B cell (primary cell): ENCODE results near the gene GMPPA. TPM values are rescaled to one million over a fixed set of nuclear protein-coding genes. Genes with fewer than 3 reads are reported as not detected.

Source experiments
- ATAC-seq: fragments of 200-7000 bp; cut with Tn5 transposase; one replicate; pipeline ENCODE4 v1.10.0; 2021; ENCODE audit warnings: low read depth, mild to moderate bottlenecking, moderate number of reproducible peaks, moderate library complexity
- CTCF ChIA-PET: fragments of 350-600 bp; sonication (Branson Sonifier 250); formaldehyde crosslinking; loops from one replicate; lab custom pipeline; 2021; ENCODE audit warnings: antibody characterized with exemption, inconsistent platforms; lab: Charles Lee
- POLR2A ChIA-PET: fragments of 350-600 bp; sonication (Branson Sonifier 250); formaldehyde crosslinking; loops from one replicate; lab custom pipeline; 2021; ENCODE audit warnings: antibody characterized with exemption; lab: Charles Lee
- DNase-seq: peaks from one replicate; pipeline ENCODE4 v3.0.0; 2013
- H2AFZ ChIP-seq: 2 replicates; pipeline ENCODE4 v1.6.1; 2012; ENCODE audit warnings: mild to moderate bottlenecking, low read depth, low read length; ENCODE audit not compliant: insufficient read depth, poor library complexity, severe bottlenecking
- H3K27ac ChIP-seq, 2 donors: 1 replicate in 1 of 2; 2 replicates in 1 of 2; pipeline ENCODE4 v1.5.1; 2012 to 2013; ENCODE audit warnings: low read length in 2 of 2, mild to moderate bottlenecking in 2 of 2, moderate library complexity in 1 of 2
- H3K27me3 ChIP-seq, 4 experiments: fragments of 200-600 bp in 1 of 4; sonication (generic) in 1 of 4; replicated peaks in 1 of 4; 1 replicate in 2 of 4; 2 replicates in 2 of 4; pipeline versions ENCODE4 v1.6.1 to v1.7.0; 2013 to 2016; ENCODE audit warnings: low read length in 3 of 4, mild to moderate bottlenecking in 2 of 4, mixed read lengths in 1 of 4, moderate library complexity in 1 of 4; ENCODE audit not compliant: insufficient read depth in 4 of 4, control insufficient read depth in 3 of 4; ENCODE audit errors: control extremely low read depth in 1 of 4
- H3K36me3 ChIP-seq, 2 experiments: replicated peaks in 1 of 2; 1 replicate in 1 of 2; 2 replicates in 1 of 2; pipeline versions ENCODE4 v1.6.1 to v1.7.1; 2013; ENCODE audit warnings: low read length in 1 of 2; ENCODE audit not compliant: insufficient read depth in 2 of 2, control insufficient read depth in 1 of 2; ENCODE audit errors: control extremely low read depth in 1 of 2, extremely low read depth in 1 of 2
- H3K4me1 ChIP-seq, 2 donors: fragments of 200-600 bp in 1 of 2; sonication (generic) in 1 of 2; 1 replicate in 1 of 2; 2 replicates in 1 of 2; pipeline versions ENCODE4 v1.5.1 to v1.6.1; 2013 to 2017; ENCODE audit warnings: low read length in 2 of 2; ENCODE audit not compliant: control insufficient read depth in 2 of 2, insufficient read depth in 2 of 2
- H3K4me2 ChIP-seq: replicated peaks from 2 replicates; pipeline ENCODE3; 2012; ENCODE audit warnings: mild to moderate bottlenecking, low read depth, low read length; ENCODE audit not compliant: poor library complexity, severe bottlenecking
- H3K4me3 ChIP-seq, 5 experiments: fragments of 200-600 bp in 1 of 5; sonication (generic) in 1 of 5; 1 replicate in 3 of 5; 2 replicates in 2 of 5; pipeline versions ENCODE4 v1.5.1 to v1.7.0; 2011 to 2016; ENCODE audit warnings: low read length in 4 of 5, mild to moderate bottlenecking in 4 of 5, low read depth in 2 of 5, control low read depth in 1 of 5, moderate library complexity in 1 of 5; ENCODE audit not compliant: insufficient read depth in 1 of 5; ENCODE audit errors: control extremely low read depth in 1 of 5, extremely low read depth in 1 of 5
- H3K79me2 ChIP-seq: fragments of 200-600 bp; sonication (generic); one replicate; pipeline ENCODE4 v1.6.0; 2016; ENCODE audit warnings: low read length; ENCODE audit not compliant: control insufficient read depth, insufficient read depth
- H3K9ac ChIP-seq: fragments of 200-600 bp; sonication (generic); 2 replicates; pipeline ENCODE4 v1.6.1; 2017; ENCODE audit warnings: mild to moderate bottlenecking, low read length, moderate library complexity
- H3K9me3 ChIP-seq, 3 donors: one replicate each; pipeline versions ENCODE4 v1.6.1 to v1.7.1; 2013; ENCODE audit warnings: low read length in 2 of 3; ENCODE audit not compliant: control insufficient read depth in 2 of 3, insufficient read depth in 1 of 3; ENCODE audit errors: control extremely low read depth in 1 of 3
- H4K20me1 ChIP-seq: 2 replicates; pipeline ENCODE4 v1.6.0; 2012; ENCODE audit warnings: mild to moderate bottlenecking, low read length; ENCODE audit not compliant: insufficient read depth, control insufficient read depth, poor library complexity, severe bottlenecking
- H3K27ac Mint-ChIP-seq: one replicate; pipeline ENCODE4 v1.8.0; 2021; ENCODE audit warnings: mixed read lengths
- H3K27me3 Mint-ChIP-seq: one replicate; pipeline ENCODE4 v1.8.0; 2021; ENCODE audit warnings: mixed read lengths
- H3K4me1 Mint-ChIP-seq: one replicate; pipeline ENCODE4 v1.8.0; 2021; ENCODE audit warnings: mixed read lengths
- H3K4me3 Mint-ChIP-seq: one replicate; pipeline ENCODE4 v1.8.0; 2021; ENCODE audit warnings: mixed read lengths
- H3K9me3 Mint-ChIP-seq: one replicate; pipeline ENCODE4 v1.8.0; 2022; ENCODE audit warnings: mixed read lengths; ENCODE audit not compliant: insufficient read depth
- CTCF ChIP-seq: fragments of 200-600 bp; IDR thresholded peaks from one replicate; pipeline ENCODE4 v1.8.0; 2022; ENCODE audit warnings: antibody characterized with exemption, mild to moderate bottlenecking
- EZH2 ChIP-seq: IDR thresholded peaks from 2 replicates; pipeline ENCODE4 v1.6.1; 2012; ENCODE audit warnings: borderline replicate concordance, low read depth, mild to moderate bottlenecking, moderate library complexity, low read length; ENCODE audit not compliant: insufficient read depth, poor library complexity, severe bottlenecking
- whole genome bisulfite sequencing: methylation state at CpG from one replicate; pipeline ENCODE4 v1.1.5; 2013; ENCODE audit warnings: missing lambda C conversion rate; ENCODE audit not compliant: insufficient coverage; 5-methylcytosine and 5-hydroxymethylcytosine counted together
- intact Hi-C: fragments of 100-400 bp; cut with micrococcal nuclease; formaldehyde crosslinking; loops from one replicate; pipeline ENCODE4 v1.10.0; 2022
- polyA plus RNA-seq: library from polyadenylated mRNA; depleted of rRNA; stranded (reverse); fragments of >200 nt; gene quantifications from 2 replicates; pipeline ENCODE4 v1.2.3, GENCODE V29; 2012
- total RNA-seq, 2 donors: library from RNA; stranded (reverse); fragments of 120-200 nt in 1 of 2; gene quantifications; 1 replicate in 1 of 2; 2 replicates in 1 of 2; pipeline versions ENCODE4 v1.2.3 to v1.2.4, GENCODE V29; 2013 to 2022

The GMPPA gene
- total and polyA plus RNA-seq, 2 donors (not counting 1 experiment from before 2014, with no cell fraction given) = 27.8 to 67.9 TPM

DNA sequence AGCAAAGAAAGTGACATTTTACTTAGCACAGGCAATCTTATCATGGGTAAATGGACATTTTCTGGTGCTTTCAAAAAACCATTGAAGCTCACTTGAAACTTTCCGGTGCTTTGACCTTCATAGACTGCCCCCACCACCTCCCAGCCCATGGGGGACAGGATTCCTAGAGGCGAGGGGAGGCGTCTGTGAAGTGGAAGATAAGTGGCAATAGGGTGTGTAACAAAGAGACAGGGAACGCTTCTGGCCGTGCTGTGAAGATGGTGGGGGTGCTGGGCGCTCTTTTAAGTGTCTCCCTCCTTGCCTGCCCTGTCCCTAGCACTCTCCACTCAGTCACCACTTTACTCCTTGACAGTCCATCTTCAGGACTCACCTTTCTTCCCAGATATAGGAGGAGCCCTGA lies 23.4 kb upstream of the GMPPA start:
- Histone ChIP-seq H3K79me2 (no peaks in the 10 kb centered on the region), H4K20me1 (no peaks in the 10 kb centered on the region), H2AFZ (no peak overlapping the region), H3K4me2 (no peak overlapping the region), H3K9ac (no peak overlapping the region), H3K36me3 (no peaks in the 10 kb centered on the region), H3K4me3 (no peak overlapping the region), H3K27me3 (peaks cover 0 to 10% (median 3%) of the 10 kb centered on the region in 4 experiments), H3K9me3 (peaks cover 0 to 3% (median 0%) of the 10 kb centered on the region in 3 donors), H3K4me1 (no peaks in the 10 kb centered on the region), H3K27ac (no peak overlapping the region)
- Mint-ChIP-seq H3K9me3 (no peaks in the 10 kb centered on the region), H3K4me1 (peaks cover 4% of the 10 kb centered on the region), H3K27ac (no peak overlapping the region), H3K4me3 (no peak overlapping the region), H3K27me3 (peaks cover 54% of the 10 kb centered on the region)
- no CpG with 5 or more reads among the region's 6 CpGs for WGBS
- DNase-seq (no peak), ATAC-seq (no peak)
- no peak for TF ChIP-seq EZH2
- no peak for TF ChIP-seq CTCF
- POLR2A ChIA-PET = no interaction called here
- CTCF ChIA-PET = interaction anchor here (1.0 to 4.1 kb wide), 3 partner anchors 13 to 54 kb away, joined by 3 to 17 read pairs (median 6); no protein-coding TSS in a partner anchor
- intact Hi-C loops = no loop called here

GRCh38 chr2:219475697-219476651 lies 22.7 kb upstream of the GMPPA start:
- no peaks in the 10 kb centered on the region for H3K4me1 ChIP-seq
- no peak overlapping the region for H3K4me2 ChIP-seq
- H3K27ac Mint-ChIP-seq = no peak overlapping the region
- no peaks in the 10 kb centered on the region for H4K20me1 ChIP-seq
- peaks cover 4% of the 10 kb centered on the region for H3K4me1 Mint-ChIP-seq
- ATAC-seq (no peak), DNase-seq (peak; percentile 43)
- peaks cover 0 to 16% (median 3%) of the 10 kb centered on the region in 4 experiments for H3K27me3 ChIP-seq
- H3K36me3 ChIP-seq = no peaks in the 10 kb centered on the region
- TF ChIP-seq EZH2 = no peak
- peak; percentile 39 for TF ChIP-seq CTCF
- 20% methylated on average over 5 of the region's 14 CpGs for WGBS
- no peak overlapping the region for H3K27ac ChIP-seq
- H3K79me2 ChIP-seq = no peaks in the 10 kb centered on the region
- peaks cover 51% of the 10 kb centered on the region for H3K27me3 Mint-ChIP-seq
- peaks cover 0 to 3% (median 0%) of the 10 kb centered on the region in 3 donors for H3K9me3 ChIP-seq
- H3K4me3 Mint-ChIP-seq = no peak overlapping the region
- no peak overlapping the region for H3K9ac ChIP-seq
- ChIA-PET CTCF (interaction anchor here (1.0 to 4.1 kb wide), 3 partner anchors 13 to 54 kb away, joined by 3 to 17 read pairs (median 6); no protein-coding TSS in a partner anchor), POLR2A (no interaction called here)
- H3K4me3 ChIP-seq = no peak overlapping the region
- H2AFZ ChIP-seq = no peak overlapping the region
- no peaks in the 10 kb centered on the region for H3K9me3 Mint-ChIP-seq
- intact Hi-C loops = no loop called here
